ENCODE results near the gene OR2S2.

DNA sequence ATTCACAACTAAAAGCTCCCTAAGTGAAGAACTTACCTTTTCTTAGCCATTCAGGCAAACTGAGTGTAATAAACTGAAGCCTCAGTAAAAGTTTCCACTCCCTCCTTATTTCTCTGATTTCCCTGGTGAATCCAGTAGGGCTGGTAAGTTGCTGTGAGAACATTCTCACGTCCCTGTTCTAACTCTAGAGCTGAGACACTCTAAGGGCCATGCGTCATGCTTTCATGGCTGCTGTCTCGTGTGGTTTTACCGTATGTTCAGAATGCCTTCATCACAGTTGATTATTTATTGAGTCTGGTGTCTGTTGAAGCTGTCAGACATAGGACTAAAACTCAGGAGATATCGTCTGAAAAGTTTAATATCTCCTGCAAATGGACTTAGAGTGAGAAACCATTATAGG lies 1.3 kb downstream of the OR2S2 start:
- TF ChIP-seq POLR2A (IDR thresholded peaks at IDR 0.05): no peak
- TF ChIP-seq, protein P1, sequence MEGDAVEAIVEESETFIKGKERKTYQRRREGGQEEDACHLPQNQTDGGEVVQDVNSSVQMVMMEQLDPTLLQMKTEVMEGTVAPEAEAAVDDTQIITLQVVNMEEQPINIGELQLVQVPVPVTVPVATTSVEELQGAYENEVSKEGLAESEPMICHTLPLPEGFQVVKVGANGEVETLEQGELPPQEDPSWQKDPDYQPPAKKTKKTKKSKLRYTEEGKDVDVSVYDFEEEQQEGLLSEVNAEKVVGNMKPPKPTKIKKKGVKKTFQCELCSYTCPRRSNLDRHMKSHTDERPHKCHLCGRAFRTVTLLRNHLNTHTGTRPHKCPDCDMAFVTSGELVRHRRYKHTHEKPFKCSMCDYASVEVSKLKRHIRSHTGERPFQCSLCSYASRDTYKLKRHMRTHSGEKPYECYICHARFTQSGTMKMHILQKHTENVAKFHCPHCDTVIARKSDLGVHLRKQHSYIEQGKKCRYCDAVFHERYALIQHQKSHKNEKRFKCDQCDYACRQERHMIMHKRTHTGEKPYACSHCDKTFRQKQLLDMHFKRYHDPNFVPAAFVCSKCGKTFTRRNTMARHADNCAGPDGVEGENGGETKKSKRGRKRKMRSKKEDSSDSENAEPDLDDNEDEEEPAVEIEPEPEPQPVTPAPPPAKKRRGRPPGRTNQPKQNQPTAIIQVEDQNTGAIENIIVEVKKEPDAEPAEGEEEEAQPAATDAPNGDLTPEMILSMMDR (IDR thresholded peaks at IDR 0.05): no peak
- TF ChIP-seq EP300 (IDR thresholded peaks at IDR 0.05): no peak

Data from suprapubic skin (tissue), 3 donors.